ENCODE measurements around the gene SYMPK. TPM values are rescaled to one million over a fixed set of nuclear protein-coding genes. Genes with fewer than 3 reads are reported as not detected.

SYMPK gene
- total RNA-seq, 1 donor from 2014 or later = 70.6 TPM

DNA sequence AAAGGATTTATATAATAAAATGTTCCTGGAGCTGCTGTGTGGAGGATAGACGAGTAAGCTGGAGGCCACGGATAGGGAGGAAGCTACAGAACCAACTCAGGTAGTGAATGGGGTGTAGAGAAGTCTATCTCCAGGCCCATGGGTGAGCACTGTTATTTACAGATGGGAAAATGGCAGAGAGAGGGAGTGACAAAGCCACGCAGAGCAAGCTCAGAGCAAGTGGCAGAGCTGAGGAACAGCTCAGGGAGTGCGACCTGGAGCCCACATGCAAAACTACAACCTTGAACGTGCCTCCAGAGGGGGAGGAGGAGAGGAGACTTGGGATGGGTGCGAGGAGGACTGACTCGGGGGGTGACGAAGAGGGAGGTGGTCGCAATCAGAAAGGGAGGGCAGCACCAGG is 34.4 kb downstream of the SYMPK start:
- Histone ChIP-seq H3K36me3 (peaks cover 96% of the 10 kb centered on the region), H3K4me3 (no peak overlapping the region), H3K9me3 (no peaks in the 10 kb centered on the region), H3K4me1 (no peaks in the 10 kb centered on the region), H3K27me3 (no peaks in the 10 kb centered on the region), H3K27ac (no peak overlapping the region)
- ATAC-seq = no peak
- no peak for DNase-seq
- intact Hi-C loops (cut with DNase I) = no loop called here
- TF ChIP-seq, protein P1, sequence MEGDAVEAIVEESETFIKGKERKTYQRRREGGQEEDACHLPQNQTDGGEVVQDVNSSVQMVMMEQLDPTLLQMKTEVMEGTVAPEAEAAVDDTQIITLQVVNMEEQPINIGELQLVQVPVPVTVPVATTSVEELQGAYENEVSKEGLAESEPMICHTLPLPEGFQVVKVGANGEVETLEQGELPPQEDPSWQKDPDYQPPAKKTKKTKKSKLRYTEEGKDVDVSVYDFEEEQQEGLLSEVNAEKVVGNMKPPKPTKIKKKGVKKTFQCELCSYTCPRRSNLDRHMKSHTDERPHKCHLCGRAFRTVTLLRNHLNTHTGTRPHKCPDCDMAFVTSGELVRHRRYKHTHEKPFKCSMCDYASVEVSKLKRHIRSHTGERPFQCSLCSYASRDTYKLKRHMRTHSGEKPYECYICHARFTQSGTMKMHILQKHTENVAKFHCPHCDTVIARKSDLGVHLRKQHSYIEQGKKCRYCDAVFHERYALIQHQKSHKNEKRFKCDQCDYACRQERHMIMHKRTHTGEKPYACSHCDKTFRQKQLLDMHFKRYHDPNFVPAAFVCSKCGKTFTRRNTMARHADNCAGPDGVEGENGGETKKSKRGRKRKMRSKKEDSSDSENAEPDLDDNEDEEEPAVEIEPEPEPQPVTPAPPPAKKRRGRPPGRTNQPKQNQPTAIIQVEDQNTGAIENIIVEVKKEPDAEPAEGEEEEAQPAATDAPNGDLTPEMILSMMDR (IDR thresholded peaks at IDR 0.05) = no peak

DNA sequence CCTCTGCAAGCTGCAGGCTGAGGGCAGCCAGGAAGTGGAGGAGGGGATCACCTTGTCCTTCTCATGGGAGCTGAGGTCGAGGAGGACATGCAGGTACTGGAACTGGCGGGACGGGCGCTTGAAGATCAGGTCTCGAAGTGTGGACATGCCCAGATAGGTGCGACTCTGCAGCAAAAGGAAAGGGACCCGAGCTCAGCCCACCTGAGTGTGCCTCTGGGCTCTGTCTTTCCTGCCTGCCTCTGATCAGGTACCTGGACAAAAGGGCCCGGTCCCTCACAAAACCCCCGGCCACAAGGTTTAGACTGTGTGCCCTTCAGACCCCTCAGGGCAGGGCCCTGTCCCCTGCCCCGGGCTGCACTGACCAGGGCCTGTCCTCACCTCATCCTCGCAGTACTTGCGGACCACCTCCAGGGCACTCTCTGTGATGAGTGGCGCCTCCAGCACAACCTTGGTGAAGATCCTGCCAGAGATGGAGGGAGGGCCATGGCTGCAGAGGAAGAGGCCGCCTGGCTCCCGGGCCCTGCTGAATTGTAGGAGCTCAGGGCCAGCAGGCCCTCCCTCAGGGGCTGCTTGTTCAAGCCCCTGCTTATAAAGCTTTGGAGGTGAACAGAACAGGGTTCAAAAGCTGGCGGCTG is 35.4 kb downstream of the SYMPK start:
- H3K4me3 ChIP-seq = no peak overlapping the region
- TF ChIP-seq, protein P1 (IDR thresholded peaks at IDR 0.05) = no peak
- no peak for DNase-seq
- H3K27me3 ChIP-seq = no peaks in the 10 kb centered on the region
- intact Hi-C loops (cut with DNase I) = no loop called here
- no peaks in the 10 kb centered on the region for H3K4me1 ChIP-seq
- H3K36me3 ChIP-seq = peaks cover 96% of the 10 kb centered on the region
- H3K27ac ChIP-seq = no peak overlapping the region
- ATAC-seq = no peak
- H3K9me3 ChIP-seq = no peaks in the 10 kb centered on the region

DNA sequence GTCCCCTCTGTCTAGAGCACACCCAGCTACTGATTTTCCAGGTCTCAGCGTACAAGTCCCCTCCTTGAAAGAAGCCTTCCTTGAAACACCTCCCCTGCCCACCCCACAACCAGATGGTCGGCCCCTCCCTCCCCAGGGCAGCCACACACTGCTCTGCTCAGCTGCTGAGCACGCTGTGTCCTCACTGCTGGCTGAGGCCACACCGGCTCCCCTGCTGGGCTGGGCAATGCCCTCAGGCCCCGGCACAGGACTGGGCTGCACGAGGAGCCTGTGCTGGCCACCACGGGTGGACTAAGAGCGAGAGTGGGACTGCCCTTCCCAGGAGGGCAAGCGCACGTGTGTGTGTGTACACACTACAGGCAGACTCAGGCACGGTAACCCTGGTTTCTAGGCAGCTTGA is 36.0 kb downstream of the SYMPK start:
- Histone ChIP-seq H3K27ac (no peak overlapping the region), H3K27me3 (no peaks in the 10 kb centered on the region), H3K4me1 (no peaks in the 10 kb centered on the region), H3K9me3 (no peaks in the 10 kb centered on the region), H3K36me3 (peaks cover 96% of the 10 kb centered on the region), H3K4me3 (no peak overlapping the region)
- intact Hi-C loops (cut with DNase I) = no loop called here
- ATAC-seq (no peak), DNase-seq (no peak)
- TF ChIP-seq, protein P1 (IDR thresholded peaks at IDR 0.05) = no peak

DNA sequence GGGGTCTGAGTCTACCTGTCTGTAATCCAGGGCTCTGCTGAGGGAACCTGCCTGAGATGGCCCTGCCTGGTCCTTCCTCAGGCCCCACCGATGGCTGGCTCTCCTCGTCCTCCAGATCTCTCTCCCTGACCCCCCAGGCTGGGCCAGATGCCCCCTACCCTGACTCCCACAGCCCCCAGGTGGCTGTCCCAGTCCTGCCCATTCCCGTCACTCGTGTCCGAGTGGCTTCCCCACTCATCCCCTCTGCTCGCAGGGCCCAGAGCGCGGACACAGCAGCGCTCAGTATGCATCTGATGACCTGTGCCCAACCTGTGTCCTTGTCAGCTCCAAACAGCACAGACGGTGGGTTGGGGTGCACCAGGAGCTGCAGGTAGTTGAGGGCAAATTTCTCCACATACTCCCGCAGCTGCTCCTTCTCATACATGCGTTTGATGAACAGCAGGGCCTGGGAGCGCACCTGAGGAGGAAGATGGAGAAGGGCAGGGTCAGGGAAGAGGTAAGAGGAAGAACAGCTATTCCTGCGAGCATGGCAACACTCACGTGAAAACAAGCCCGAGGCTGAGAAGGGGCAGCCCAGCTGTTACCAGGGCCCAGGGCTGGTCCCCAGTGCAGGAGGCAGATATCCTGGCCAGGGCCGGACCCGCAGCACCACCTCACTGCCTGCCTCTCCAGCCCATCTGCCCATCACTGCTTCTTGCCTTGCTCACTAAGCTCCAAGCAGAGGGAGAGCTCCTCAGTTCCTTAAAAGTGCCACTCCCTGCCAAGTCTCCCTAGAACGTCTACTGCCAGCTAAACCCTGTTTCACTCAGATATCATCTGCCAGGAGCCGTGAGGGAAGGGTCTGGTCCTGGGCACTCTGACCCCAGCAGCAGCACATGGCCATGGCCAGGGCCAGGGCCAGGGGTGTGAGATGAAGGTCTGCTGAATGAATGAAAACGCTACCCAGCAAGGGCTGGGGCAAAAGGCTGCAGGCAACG is 36.7 kb downstream of the SYMPK start:
- Histone ChIP-seq H3K9me3 (no peaks in the 10 kb centered on the region), H3K36me3 (peaks cover 96% of the 10 kb centered on the region), H3K4me1 (no peaks in the 10 kb centered on the region), H3K4me3 (no peak overlapping the region), H3K27ac (no peak overlapping the region), H3K27me3 (no peaks in the 10 kb centered on the region)
- ATAC-seq = no peak
- DNase-seq = no peak
- TF ChIP-seq, protein P1 (IDR thresholded peaks at IDR 0.05) = no peak
- intact Hi-C loops (cut with DNase I) = no loop called here

DNA sequence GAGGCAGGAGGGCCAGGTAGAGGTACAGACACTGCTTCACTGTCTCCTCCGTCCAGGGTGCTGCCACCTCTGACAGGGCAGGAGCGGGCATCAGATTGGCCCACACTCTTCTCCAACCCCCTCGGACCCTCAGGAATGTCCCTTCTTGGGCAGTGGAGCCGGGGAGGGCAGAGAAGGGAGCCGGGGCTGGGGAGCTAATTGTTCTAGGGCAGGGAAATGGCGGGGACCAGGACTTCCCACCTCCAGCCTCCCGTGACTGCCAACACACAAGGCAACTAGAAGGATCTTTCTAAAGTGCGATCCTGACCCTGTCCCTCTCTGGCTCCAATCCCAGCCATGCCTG is 37.7 kb downstream of the SYMPK start:
- intact Hi-C loops (cut with DNase I) = no loop called here
- H3K4me1 ChIP-seq = no peaks in the 10 kb centered on the region
- no peaks in the 10 kb centered on the region for H3K9me3 ChIP-seq
- H3K27me3 ChIP-seq = no peaks in the 10 kb centered on the region
- DNase-seq (no peak), ATAC-seq (no peak)
- no peak overlapping the region for H3K27ac ChIP-seq
- peaks cover 93% of the 10 kb centered on the region for H3K36me3 ChIP-seq
- no peak overlapping the region for H3K4me3 ChIP-seq
- TF ChIP-seq, protein P1 (IDR thresholded peaks at IDR 0.05) = no peak

All from upper lobe of right lung (tissue), 1 donor.